Epithelial cell of esophagus (primary cell): ENCODE data around the gene EVL.

Experiments used
- DNase-seq: peaks from one replicate; pipeline ENCODE4 v3.0.0; 2010; ENCODE audit warnings: low read depth
- H3K4me3 ChIP-seq: 2 replicates; pipeline ENCODE4 v1.5.1; 2011; ENCODE audit warnings: mild to moderate bottlenecking, low read length, control low read depth
- CTCF ChIP-seq: IDR thresholded peaks from 2 replicates; pipeline ENCODE4 v1.5.1; 2011; ENCODE audit warnings: low read depth, mild to moderate bottlenecking, low read length, control low read depth, inconsistent platforms; ENCODE audit not compliant: insufficient read depth; ENCODE audit errors: missing control alignments

Gene EVL

GRCh38 chr14:100103250-100104005 is 38.2 kb downstream of the EVL start:
- H3K4me3 ChIP-seq: no peak overlapping the region
- no peak for DNase-seq

DNA sequence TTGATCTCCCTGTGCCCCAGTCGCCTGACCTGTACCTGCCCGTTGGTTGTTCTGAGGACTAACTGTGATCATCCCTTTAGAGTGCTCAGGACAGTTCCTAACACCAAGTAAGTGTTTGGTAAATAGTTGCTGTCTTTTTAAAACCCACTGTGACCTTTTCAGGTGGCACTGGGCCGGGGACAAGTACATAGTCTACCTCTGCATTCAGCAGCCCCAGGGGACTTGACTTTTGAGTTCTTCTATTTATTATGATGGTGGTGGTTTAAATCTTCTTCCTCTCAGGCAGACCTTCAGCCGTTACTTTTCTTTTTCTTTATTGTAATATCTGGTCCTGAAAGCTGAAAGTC is 38.8 kb downstream of the EVL start:
- H3K4me3 ChIP-seq: no peak overlapping the region
- TF ChIP-seq CTCF: no peak
- no peak for DNase-seq

More at GRCh38 chr14:100103250-100104005, 38.2 kb downstream of the EVL start:
- TF ChIP-seq CTCF: no peak

DNA sequence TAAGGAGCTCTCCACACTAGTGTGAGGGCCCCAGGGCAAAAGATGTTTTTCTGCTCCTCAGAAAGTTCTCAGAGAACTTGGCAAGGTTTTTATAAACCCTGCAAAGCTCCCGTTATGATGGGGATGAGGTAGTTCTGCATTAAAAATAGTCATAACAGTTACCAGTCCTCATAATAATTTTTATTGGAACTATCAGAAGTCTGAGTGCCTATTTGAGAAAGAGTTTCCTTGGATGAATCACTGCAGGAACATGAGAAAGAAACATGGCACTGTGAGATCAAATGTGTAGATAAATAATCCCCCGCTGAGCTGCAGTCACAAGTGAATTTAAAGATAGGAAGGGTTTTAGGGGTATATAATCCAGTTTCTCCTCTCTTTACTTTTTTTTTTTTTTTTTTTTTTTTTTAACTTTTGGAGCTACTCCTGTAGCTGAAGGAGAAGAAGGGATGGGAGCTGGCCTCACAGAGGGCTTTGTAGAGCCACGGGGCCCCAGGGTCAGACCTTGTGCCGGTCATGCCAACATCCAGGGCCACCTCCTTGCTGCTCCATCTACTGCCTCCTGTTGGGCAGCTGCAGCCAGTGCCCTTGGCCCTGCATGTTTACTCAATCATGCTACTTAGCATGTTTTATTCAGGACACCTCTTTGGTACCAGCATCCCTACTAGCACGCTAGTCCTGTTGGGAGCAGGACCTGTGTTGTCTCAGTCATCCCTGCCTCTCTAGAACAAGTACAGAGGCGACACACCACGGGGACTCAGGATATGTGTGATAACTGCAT is 39.5 kb downstream of the EVL start:
- no peak for DNase-seq
- no peak for TF ChIP-seq CTCF
- H3K4me3 ChIP-seq: no peak overlapping the region

DNA sequence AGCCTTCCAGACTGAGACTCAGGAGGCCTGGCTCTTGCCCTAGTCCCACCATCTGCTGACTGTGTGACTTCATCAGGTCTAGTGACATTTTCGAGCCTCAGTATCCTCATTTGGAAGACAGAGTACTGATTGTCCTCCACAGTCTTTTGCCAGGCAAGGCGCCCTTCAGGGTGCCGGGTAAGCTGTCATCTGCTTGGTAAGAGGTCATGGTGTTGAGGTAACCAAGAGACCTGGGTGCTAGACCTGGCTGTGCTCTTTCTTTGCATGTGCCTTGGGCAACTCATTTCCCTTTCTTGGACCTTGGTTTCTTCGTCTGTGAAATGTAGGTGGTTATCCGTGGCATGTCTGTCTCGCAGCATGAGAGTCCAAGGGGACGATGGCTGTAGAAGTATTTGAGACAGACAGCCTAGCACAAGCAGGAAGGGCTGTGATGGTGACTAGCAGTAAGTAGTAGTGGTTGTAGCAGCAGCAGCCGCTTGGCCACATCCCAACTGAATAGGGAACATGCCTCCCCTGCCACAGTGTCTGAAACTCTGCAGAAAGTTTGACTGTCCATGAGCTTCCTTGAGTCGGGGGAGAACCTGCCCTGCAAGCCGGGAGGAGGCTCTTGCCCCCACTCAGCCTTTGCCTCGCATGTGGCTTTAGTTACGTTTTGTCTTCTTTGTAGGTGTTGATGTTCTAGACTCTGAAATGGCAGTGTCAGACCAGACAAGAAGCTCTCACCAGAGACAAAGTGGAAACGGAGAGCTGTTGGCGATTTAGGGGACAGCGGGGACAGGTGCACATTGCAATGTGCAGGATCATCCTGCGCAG is 40.3 kb downstream of the EVL start:
- no peak for TF ChIP-seq CTCF
- no peak overlapping the region for H3K4me3 ChIP-seq
- no peak for DNase-seq

GRCh38 chr14:100106250-100107112 is 41.3 kb downstream of the EVL start:
- DNase-seq: peak; percentile 21
- TF ChIP-seq CTCF: no peak
- no peak overlapping the region for H3K4me3 ChIP-seq

DNA sequence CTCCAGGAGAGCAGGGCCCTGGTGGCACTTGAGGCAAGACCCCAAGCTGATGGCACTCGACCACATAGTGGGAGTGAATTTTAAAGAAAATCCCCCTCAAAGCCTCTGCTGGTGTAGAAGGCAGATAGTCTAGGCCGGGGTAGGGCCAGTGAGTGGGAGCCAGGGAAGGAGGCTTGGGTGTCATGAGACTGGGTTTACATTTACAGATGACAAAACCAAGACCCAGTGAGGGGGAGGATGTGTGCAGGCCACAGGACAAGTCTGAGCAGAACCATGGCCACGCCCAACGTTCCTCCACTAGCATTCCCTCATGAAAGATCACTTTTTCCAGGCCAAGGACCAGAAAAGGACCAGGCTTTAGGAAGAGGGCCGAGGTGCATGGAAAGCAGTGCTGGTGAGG is 42.0 kb downstream of the EVL start:
- TF ChIP-seq CTCF: no peak
- no peak overlapping the region for H3K4me3 ChIP-seq
- peak; percentile 95 for DNase-seq
